GM19238 (cell line): ENCODE results near the gene NBEAL2.

Source experiments
- DNase-seq: peaks from one replicate; pipeline ENCODE4 v3.0.0; 2011; ENCODE audit warnings: low spot score; ENCODE audit not compliant: insufficient read length

NBEAL2 gene

GRCh38 chr3:46943237-46944187, 36.0 kb upstream of the NBEAL2 start:
- peak; percentile 40 for DNase-seq

- DNase-seq, result no peak
Measured at GRCh38 chr3:46944191-46944590, 35.3 kb upstream of the NBEAL2 start.

GRCh38 chr3:46946416-46946815, 33.0 kb upstream of the NBEAL2 start:
- no peak for DNase-seq

- DNase-seq, result no peak
Measured at GRCh38 chr3:46946856-46947545, 32.5 kb upstream of the NBEAL2 start.

GRCh38 chr3:46947546-46947901, 31.9 kb upstream of the NBEAL2 start:
- no peak for DNase-seq

GRCh38 chr3:46947981-46948791, 31.3 kb upstream of the NBEAL2 start:
- DNase-seq, result no peak

- peak; percentile 34 for DNase-seq
Measured at GRCh38 chr3:46948830-46949671, 30.4 kb upstream of the NBEAL2 start.

- DNase-seq, result no peak
Measured at GRCh38 chr3:46950177-46950576, 29.3 kb upstream of the NBEAL2 start.

- no peak for DNase-seq
Measured at GRCh38 chr3:46950650-46951241, 28.7 kb upstream of the NBEAL2 start.

- DNase-seq, result no peak
Measured at GRCh38 chr3:46952813-46953212, 26.7 kb upstream of the NBEAL2 start.

GRCh38 chr3:46953234-46954010, 26.0 kb upstream of the NBEAL2 start:
- no peak for DNase-seq

GRCh38 chr3:46954178-46954577, 25.3 kb upstream of the NBEAL2 start:
- DNase-seq, result no peak

GRCh38 chr3:46955157-46955556, 24.3 kb upstream of the NBEAL2 start:
- DNase-seq, result no peak

GRCh38 chr3:46955801-46956259, 23.6 kb upstream of the NBEAL2 start:
- DNase-seq, result no peak

- no peak for DNase-seq
Measured at GRCh38 chr3:46957092-46957820, 22.2 kb upstream of the NBEAL2 start.

- no peak for DNase-seq
Measured at GRCh38 chr3:46958467-46959160, 20.9 kb upstream of the NBEAL2 start.

- DNase-seq, result no peak
Measured at GRCh38 chr3:46959161-46959511, 20.3 kb upstream of the NBEAL2 start.

GRCh38 chr3:46960081-46960701, 19.3 kb upstream of the NBEAL2 start:
- DNase-seq, result no peak
